Liver (tissue), 9 donors: ENCODE measurements around the gene ADCY3. TPM values are rescaled to one million over a fixed set of nuclear protein-coding genes. Genes with fewer than 3 reads are reported as not detected.
A peak's percentile ranks its signal among the peaks of the same experiment; 100 is the strongest.

Source experiments
- DNase-seq: peaks from one replicate; pipeline ENCODE4 v3.0.0-alpha.2; 2017; ENCODE audit warnings: low spot score
- H3K27ac ChIP-seq, 2 donors: one replicate each; pipeline ENCODE4 v1.7.0; 2013; ENCODE audit warnings: inconsistent platforms in 2 of 2, low read length in 2 of 2, control low read depth in 1 of 2, low read depth in 1 of 2, mild to moderate bottlenecking in 1 of 2
- H3K27me3 ChIP-seq, 4 donors: one replicate each; pipeline versions ENCODE4 v1.6.1 to v1.7.0; 2013; ENCODE audit warnings: low read length in 3 of 4, inconsistent platforms in 1 of 4, mild to moderate bottlenecking in 1 of 4, moderate library complexity in 1 of 4; ENCODE audit not compliant: control insufficient read depth in 4 of 4, insufficient read depth in 4 of 4
- H3K36me3 ChIP-seq, 4 donors: one replicate each; pipeline versions ENCODE4 v1.6.1 to v1.7.0; 2013; ENCODE audit warnings: low read length in 3 of 4, mild to moderate bottlenecking in 3 of 4, low read depth in 1 of 4, moderate library complexity in 1 of 4; ENCODE audit not compliant: control insufficient read depth in 4 of 4, insufficient read depth in 3 of 4
- H3K4me1 ChIP-seq, 4 donors: one replicate each; pipeline versions ENCODE4 v1.6.1 to v1.7.0; 2013; ENCODE audit warnings: low read length in 3 of 4, mild to moderate bottlenecking in 3 of 4, moderate library complexity in 1 of 4; ENCODE audit not compliant: control insufficient read depth in 4 of 4, insufficient read depth in 4 of 4
- H3K4me3 ChIP-seq, 3 donors: one replicate each; pipeline versions ENCODE4 v1.6.1 to v1.7.0; 2013; ENCODE audit warnings: low read length in 3 of 3, control low read depth in 1 of 3, low read depth in 1 of 3, mild to moderate bottlenecking in 1 of 3
- H3K9ac ChIP-seq, 2 donors: one replicate each; pipeline ENCODE4 v1.7.0; 2013; ENCODE audit warnings: low read length in 2 of 2, mild to moderate bottlenecking in 2 of 2, moderate library complexity in 2 of 2, control low read depth in 1 of 2, low read depth in 1 of 2
- H3K9me3 ChIP-seq, 4 donors: one replicate each; pipeline versions ENCODE4 v1.6.1 to v1.7.0; 2013; ENCODE audit warnings: low read length in 3 of 4; ENCODE audit not compliant: control insufficient read depth in 4 of 4
- FOXA1 ChIP-seq: IDR thresholded peaks from 2 replicates; pipeline ENCODE4 v1.6.1; 2016; ENCODE audit warnings: antibody characterized with exemption
- HNF4G ChIP-seq: IDR thresholded peaks from 2 replicates; pipeline ENCODE4 v1.6.1; 2016; ENCODE audit warnings: antibody characterized with exemption
- JUND ChIP-seq, 2 donors: IDR thresholded peaks; 2 replicates each; pipeline ENCODE4 v1.6.1; 2016; ENCODE audit warnings: antibody characterized with exemption in 2 of 2
- MAX ChIP-seq: IDR thresholded peaks from 2 replicates; pipeline ENCODE4 v1.6.1; 2016; ENCODE audit warnings: antibody characterized with exemption
- NR2F2 ChIP-seq: IDR thresholded peaks from 2 replicates; pipeline ENCODE4 v1.6.1; 2016; ENCODE audit warnings: antibody characterized with exemption
- RAD21 ChIP-seq, 2 donors: IDR thresholded peaks; 2 replicates each; pipeline ENCODE4 v1.6.1; 2016; ENCODE audit warnings: antibody characterized with exemption in 2 of 2, mild to moderate bottlenecking in 2 of 2
- REST ChIP-seq: IDR thresholded peaks from 2 replicates; pipeline ENCODE4 v1.6.1; 2016; ENCODE audit warnings: antibody characterized with exemption, mild to moderate bottlenecking
- RXRA ChIP-seq, 2 donors: IDR thresholded peaks; 2 replicates each; pipeline ENCODE4 v1.6.1; 2017 to 2018; ENCODE audit warnings: antibody characterized with exemption in 2 of 2, mild to moderate bottlenecking in 1 of 2
- SP1 ChIP-seq: IDR thresholded peaks from 2 replicates; pipeline ENCODE4 v1.6.1; 2018; ENCODE audit warnings: antibody characterized with exemption, mild to moderate bottlenecking
- YY1 ChIP-seq: IDR thresholded peaks from 2 replicates; pipeline ENCODE4 v1.6.1; 2016; ENCODE audit warnings: antibody characterized with exemption, mild to moderate bottlenecking
- ZBTB33 ChIP-seq: IDR thresholded peaks from 2 replicates; pipeline ENCODE4 v1.6.1; 2016; ENCODE audit warnings: antibody characterized with exemption
- WGBS: extraction: QIAGEN DNeasy Blood & Tissue Kit; methylation state at CpG from one replicate; pipeline ENCODE4 v1.1.7; 2013; 5-methylcytosine and 5-hydroxymethylcytosine counted together
- polyA plus RNA-seq, 2 donors: library from polyadenylated mRNA; stranded (reverse) in 1 of 2; unstranded in 1 of 2; fragments of 200-250 nt in 1 of 2; fragments of >200 nt in 1 of 2; fragmentation: Nextera tagmentation in 1 of 2; extraction: Ambion mirVana in 1 of 2; gene quantifications; one replicate each; pipeline versions ENCODE4 v1.2.1 to v1.2.3, GENCODE V29; 2013 to 2015
- total RNA-seq, 2 donors: library from RNA; depleted of rRNA; stranded (reverse); fragments of >200 nt; gene quantifications; one replicate each; pipeline ENCODE4 v1.2.3, GENCODE V29; 2014
- donor health status: healthy.
- donor health status: healthy.
- donor health status: healthy.
- donor health status: healthy.
- donor health status: healthy.

The ADCY3 gene
- total and polyA plus RNA-seq, 4 donors, result 0.99 to 8.4 (median 6.4) TPM

GRCh38 chr2:24852431-24853020 is 67.5 kb downstream of the ADCY3 start:
- H3K27ac ChIP-seq, result no peak overlapping the region
- H3K27me3 ChIP-seq, result no peaks in the 10 kb centered on the region
- no peaks in the 10 kb centered on the region for H3K36me3 ChIP-seq
- no peaks in the 10 kb centered on the region for H3K4me1 ChIP-seq
- H3K4me3 ChIP-seq, result no peak overlapping the region
- DNase-seq, result no peak
- no peak overlapping the region for H3K9ac ChIP-seq
- no peaks in the 10 kb centered on the region for H3K9me3 ChIP-seq
- 93% methylated on average over 23 of the region's 23 CpGs for WGBS
- TF ChIP-seq MAX (no peak), JUND (IDR thresholded peaks at IDR 0.05) (no peak), REST (no peak), FOXA1 (no peak), HNF4G (no peak), YY1 (no peak), NR2F2 (no peak), RAD21 (IDR thresholded peaks at IDR 0.05) (no peak), SP1 (no peak)

- H3K36me3 ChIP-seq, result no peaks in the 10 kb centered on the region
- no peak for DNase-seq
- H3K4me1 ChIP-seq, result no peaks in the 10 kb centered on the region
- H3K9ac ChIP-seq, result no peak overlapping the region
- WGBS, result 94% methylated on average over 13 of the region's 13 CpGs
- H3K4me3 ChIP-seq, result no peak overlapping the region
- H3K9me3 ChIP-seq, result no peaks in the 10 kb centered on the region
- no peaks in the 10 kb centered on the region for H3K27me3 ChIP-seq
- no peak for TF ChIP-seq RAD21 (IDR thresholded peaks at IDR 0.05)
- TF ChIP-seq YY1, result no peak
- no peak for TF ChIP-seq NR2F2
- no peak for TF ChIP-seq MAX
- no peak overlapping the region for H3K27ac ChIP-seq
These were observed 68.0 kb downstream of the ADCY3 start for GRCh38 chr2:24852026-24852425.

GRCh38 chr2:24850944-24851343 is 69.1 kb downstream of the ADCY3 start:
- Histone ChIP-seq H3K27me3 (no peaks in the 10 kb centered on the region), H3K4me1 (no peaks in the 10 kb centered on the region), H3K27ac (no peak overlapping the region), H3K9ac (no peak overlapping the region), H3K4me3 (no peak overlapping the region), H3K9me3 (no peaks in the 10 kb centered on the region), H3K36me3 (no peaks in the 10 kb centered on the region)
- no peak for DNase-seq
- WGBS, result 77% methylated on average over 7 of the region's 7 CpGs
- TF ChIP-seq NR2F2 (peak; percentile 57), RXRA (IDR thresholded peaks at IDR 0.05) (peak; percentile 20), ZBTB33 (no peak), JUND (IDR thresholded peaks at IDR 0.05) (no peak), SP1 (peak; percentile 12)
